ENCODE data around the gene BACH2.

DNA sequence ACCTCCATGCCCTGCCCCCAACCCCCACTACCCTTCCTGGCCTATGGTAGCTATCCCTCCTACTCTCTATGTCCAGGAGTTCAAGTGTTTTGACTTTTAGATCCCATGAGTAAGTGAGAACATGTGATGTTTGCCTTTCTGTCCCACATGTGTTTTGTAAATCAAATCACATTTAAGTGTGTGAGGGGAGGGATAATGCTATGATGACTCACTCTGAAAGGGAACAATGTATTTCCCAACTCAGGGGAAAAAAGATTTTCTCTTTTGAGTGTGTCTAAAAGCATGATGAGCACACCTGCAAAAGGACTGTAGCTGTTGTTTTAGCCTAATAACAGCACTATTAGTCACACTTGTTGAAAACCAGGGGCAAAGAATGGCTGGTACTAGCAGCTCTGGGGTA, 208.6 kb downstream of the BACH2 start:
- TF ChIP-seq, protein P1, sequence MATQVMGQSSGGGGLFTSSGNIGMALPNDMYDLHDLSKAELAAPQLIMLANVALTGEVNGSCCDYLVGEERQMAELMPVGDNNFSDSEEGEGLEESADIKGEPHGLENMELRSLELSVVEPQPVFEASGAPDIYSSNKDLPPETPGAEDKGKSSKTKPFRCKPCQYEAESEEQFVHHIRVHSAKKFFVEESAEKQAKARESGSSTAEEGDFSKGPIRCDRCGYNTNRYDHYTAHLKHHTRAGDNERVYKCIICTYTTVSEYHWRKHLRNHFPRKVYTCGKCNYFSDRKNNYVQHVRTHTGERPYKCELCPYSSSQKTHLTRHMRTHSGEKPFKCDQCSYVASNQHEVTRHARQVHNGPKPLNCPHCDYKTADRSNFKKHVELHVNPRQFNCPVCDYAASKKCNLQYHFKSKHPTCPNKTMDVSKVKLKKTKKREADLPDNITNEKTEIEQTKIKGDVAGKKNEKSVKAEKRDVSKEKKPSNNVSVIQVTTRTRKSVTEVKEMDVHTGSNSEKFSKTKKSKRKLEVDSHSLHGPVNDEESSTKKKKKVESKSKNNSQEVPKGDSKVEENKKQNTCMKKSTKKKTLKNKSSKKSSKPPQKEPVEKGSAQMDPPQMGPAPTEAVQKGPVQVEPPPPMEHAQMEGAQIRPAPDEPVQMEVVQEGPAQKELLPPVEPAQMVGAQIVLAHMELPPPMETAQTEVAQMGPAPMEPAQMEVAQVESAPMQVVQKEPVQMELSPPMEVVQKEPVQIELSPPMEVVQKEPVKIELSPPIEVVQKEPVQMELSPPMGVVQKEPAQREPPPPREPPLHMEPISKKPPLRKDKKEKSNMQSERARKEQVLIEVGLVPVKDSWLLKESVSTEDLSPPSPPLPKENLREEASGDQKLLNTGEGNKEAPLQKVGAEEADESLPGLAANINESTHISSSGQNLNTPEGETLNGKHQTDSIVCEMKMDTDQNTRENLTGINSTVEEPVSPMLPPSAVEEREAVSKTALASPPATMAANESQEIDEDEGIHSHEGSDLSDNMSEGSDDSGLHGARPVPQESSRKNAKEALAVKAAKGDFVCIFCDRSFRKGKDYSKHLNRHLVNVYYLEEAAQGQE (IDR thresholded peaks at IDR 0.05; ENCODE audit: borderline replicate concordance) = no peak
- TF ChIP-seq, protein P2, sequence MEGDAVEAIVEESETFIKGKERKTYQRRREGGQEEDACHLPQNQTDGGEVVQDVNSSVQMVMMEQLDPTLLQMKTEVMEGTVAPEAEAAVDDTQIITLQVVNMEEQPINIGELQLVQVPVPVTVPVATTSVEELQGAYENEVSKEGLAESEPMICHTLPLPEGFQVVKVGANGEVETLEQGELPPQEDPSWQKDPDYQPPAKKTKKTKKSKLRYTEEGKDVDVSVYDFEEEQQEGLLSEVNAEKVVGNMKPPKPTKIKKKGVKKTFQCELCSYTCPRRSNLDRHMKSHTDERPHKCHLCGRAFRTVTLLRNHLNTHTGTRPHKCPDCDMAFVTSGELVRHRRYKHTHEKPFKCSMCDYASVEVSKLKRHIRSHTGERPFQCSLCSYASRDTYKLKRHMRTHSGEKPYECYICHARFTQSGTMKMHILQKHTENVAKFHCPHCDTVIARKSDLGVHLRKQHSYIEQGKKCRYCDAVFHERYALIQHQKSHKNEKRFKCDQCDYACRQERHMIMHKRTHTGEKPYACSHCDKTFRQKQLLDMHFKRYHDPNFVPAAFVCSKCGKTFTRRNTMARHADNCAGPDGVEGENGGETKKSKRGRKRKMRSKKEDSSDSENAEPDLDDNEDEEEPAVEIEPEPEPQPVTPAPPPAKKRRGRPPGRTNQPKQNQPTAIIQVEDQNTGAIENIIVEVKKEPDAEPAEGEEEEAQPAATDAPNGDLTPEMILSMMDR (IDR thresholded peaks at IDR 0.05; ENCODE audit: poor library complexity, severe bottlenecking) = no peak
- TF ChIP-seq POLR2AphosphoS5 (IDR thresholded peaks at IDR 0.05) = no peak
- TF ChIP-seq EP300 (conservative IDR thresholded peaks at IDR 0.05; ENCODE audit: poor library complexity, severe bottlenecking) = no peak
- no peak for TF ChIP-seq MXI1 (conservative IDR thresholded peaks at IDR 0.05; ENCODE audit: poor library complexity, severe bottlenecking)
- no peak for TF ChIP-seq SMC3 (conservative IDR thresholded peaks at IDR 0.05; ENCODE audit: poor library complexity)
- TF ChIP-seq RAD21 (conservative IDR thresholded peaks at IDR 0.05) = no peak
